Astrocyte (in vitro differentiated cells and primary cell): Measurements from ENCODE around the gene OR1D2.
"Not testable (repeated sequence)": the region's sequence is repeated elsewhere in the genome, so short reads cannot be mapped to it uniquely, and the experiment has no call there.

ENCODE experiments used
- CTCF ChIP-seq: IDR thresholded peaks from 2 replicates; pipeline ENCODE4 v1.5.1; 2011; ENCODE audit warnings: low read depth, mild to moderate bottlenecking, inconsistent platforms, low read length, moderate library complexity; ENCODE audit not compliant: insufficient read depth
- EZH2 ChIP-seq: IDR thresholded peaks from 2 replicates; pipeline ENCODE4 v1.6.1; 2012; ENCODE audit warnings: mild to moderate bottlenecking, low read length, inconsistent platforms; ENCODE audit not compliant: insufficient read depth

GRCh38 chr17:3065192-3065591, 39.0 kb downstream of the OR1D2 start:
- not testable (repeated sequence) for TF ChIP-seq CTCF, EZH2
